Uterus (tissue), 2 donors: ENCODE results near the gene KCNJ15.
A peak's percentile ranks its signal among the peaks of the same experiment; 100 is the strongest.

ENCODE experiments used
- POLR2A ChIP-seq, 2 donors: fragments of 450-650 bp; IDR thresholded peaks; one replicate each; pipeline ENCODE4 v1.6.1; 2016; ENCODE audit warnings: antibody characterized with exemption in 2 of 2, mild to moderate bottlenecking in 1 of 2, moderate library complexity in 1 of 2
- TF ChIP-seq, protein P1 (sequence below), 4 experiments: fragments of 200-600 bp in 2 of 4; fragments of 450-650 bp in 2 of 4; sonication (generic) in 2 of 4; IDR thresholded peaks; one replicate each; pipeline ENCODE4 v1.5.1; 2016 to 2019; ENCODE audit warnings: antibody characterized with exemption in 4 of 4, mild to moderate bottlenecking in 2 of 4, moderate library complexity in 1 of 4

DNA sequence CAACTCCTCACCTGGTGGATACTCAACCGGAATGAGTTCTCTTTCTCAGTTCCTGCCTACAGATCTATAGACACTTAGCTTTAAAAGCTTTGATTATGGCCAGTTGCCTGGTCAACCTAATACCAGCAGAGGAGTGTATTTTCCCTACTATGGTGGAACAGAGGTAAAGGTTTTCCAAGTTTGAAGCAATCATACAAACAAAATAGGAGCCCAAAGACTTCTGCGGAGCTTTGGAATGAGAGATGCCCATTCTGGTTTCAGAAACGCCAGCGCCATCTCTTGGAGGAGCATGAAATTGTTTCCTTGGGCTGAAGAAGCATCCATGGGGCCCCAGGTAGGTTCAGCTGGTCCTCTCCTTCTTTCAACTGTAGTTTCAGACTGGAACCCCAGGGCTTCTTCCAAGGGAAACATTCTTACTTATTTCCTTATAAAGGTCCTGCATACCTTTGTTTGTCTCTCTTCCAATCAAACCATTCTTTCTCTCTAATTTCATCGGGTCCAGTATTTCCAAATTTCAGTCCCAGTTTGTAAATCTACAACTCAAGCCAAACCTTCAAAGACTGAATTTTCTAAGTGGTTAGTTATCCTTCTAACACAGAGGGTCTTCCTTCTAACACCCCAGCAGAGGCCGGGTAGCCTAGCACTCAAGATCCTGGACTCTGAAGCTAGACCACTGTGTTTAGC is 95.9 kb downstream of the KCNJ15 start:
- TF ChIP-seq POLR2A (IDR thresholded peaks at IDR 0.05) = no peak
- TF ChIP-seq, protein P1, sequence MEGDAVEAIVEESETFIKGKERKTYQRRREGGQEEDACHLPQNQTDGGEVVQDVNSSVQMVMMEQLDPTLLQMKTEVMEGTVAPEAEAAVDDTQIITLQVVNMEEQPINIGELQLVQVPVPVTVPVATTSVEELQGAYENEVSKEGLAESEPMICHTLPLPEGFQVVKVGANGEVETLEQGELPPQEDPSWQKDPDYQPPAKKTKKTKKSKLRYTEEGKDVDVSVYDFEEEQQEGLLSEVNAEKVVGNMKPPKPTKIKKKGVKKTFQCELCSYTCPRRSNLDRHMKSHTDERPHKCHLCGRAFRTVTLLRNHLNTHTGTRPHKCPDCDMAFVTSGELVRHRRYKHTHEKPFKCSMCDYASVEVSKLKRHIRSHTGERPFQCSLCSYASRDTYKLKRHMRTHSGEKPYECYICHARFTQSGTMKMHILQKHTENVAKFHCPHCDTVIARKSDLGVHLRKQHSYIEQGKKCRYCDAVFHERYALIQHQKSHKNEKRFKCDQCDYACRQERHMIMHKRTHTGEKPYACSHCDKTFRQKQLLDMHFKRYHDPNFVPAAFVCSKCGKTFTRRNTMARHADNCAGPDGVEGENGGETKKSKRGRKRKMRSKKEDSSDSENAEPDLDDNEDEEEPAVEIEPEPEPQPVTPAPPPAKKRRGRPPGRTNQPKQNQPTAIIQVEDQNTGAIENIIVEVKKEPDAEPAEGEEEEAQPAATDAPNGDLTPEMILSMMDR (IDR thresholded peaks at IDR 0.05) = peak; percentile 19 to 53 (median 37)
